T47D (cell line): ENCODE data around the gene WWTR1.
A peak's percentile ranks its signal among the peaks of the same experiment; 100 is the strongest.

Experiments
- DNase-seq, 2 experiments: peaks; one replicate each; pipeline versions ENCODE4 v3.0.0 to v3.0.0-alpha.2; 2011 to 2012; ENCODE audit warnings: low read depth in 1 of 2, low spot score in 1 of 2
- JUND ChIP-seq: IDR thresholded peaks from 2 replicates; pipeline ENCODE4 v1.6.1; 2012; ENCODE audit warnings: low read depth
- in situ Hi-C: cut with HindIII; loops from 2 replicates; pipeline ENCODE4 v1.10.0; 2016; ENCODE audit warnings: low sequenced_read_pairs, low pct_unique_long_range_greater_than_20kb

The WWTR1 gene

DNA sequence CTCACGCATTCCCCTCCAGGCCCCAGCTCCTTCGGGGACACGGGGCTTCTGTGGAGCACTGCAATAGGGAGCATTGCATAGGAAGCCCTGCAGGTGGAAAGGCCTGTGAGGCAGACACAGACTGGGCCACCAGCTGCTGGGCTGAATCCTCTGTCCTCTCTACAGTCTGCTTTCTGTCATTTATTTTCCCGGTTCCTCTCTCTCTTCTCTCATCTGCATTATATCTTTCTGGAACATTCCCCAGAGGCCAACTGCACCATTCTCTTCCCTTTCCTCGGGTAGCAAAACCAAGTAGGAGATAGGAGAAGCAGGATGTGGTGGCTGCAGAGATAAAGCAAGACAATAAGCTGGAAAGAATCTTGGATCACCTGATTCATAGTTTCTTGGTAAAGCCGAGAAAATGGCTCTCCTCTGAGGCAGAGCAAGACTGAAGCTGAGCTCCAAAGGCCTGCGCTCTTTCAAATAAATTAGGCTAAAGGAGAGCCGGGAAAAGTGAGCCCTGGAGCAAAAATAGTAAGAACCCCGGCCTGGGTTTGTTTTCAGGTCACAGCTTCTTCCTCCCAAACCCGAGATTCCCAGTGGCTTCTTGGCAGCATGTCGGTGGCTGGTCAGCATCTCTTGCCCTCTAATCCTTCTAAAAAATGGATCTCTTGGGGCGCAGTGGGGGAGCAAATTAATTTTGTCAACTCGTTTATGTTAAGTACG lies 178.1 kb downstream of the WWTR1 start:
- in situ Hi-C loops = no loop called here
- TF ChIP-seq JUND = no peak
- no peak for DNase-seq

DNA sequence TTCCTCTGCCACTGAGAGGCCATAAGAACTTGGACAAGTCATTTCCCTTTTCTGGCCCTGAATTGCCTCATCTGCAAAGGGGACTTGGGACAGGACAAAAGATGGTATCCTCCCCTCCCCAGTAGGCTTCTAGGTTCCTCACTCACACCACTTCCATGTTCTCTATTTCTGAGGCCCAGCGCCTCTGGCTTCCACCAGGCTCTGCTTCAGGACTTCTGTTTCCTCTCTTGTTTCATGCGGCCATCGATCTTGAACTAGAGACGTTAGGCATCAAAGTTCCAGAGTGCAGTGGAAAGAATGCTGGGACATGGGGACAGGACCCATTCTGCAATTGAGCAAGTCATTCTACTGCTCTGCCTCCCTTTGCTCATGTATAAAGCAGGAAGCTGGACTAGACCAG lies 181.6 kb downstream of the WWTR1 start:
- no peak for DNase-seq
- in situ Hi-C loops = no loop called here
- TF ChIP-seq JUND = no peak

DNA sequence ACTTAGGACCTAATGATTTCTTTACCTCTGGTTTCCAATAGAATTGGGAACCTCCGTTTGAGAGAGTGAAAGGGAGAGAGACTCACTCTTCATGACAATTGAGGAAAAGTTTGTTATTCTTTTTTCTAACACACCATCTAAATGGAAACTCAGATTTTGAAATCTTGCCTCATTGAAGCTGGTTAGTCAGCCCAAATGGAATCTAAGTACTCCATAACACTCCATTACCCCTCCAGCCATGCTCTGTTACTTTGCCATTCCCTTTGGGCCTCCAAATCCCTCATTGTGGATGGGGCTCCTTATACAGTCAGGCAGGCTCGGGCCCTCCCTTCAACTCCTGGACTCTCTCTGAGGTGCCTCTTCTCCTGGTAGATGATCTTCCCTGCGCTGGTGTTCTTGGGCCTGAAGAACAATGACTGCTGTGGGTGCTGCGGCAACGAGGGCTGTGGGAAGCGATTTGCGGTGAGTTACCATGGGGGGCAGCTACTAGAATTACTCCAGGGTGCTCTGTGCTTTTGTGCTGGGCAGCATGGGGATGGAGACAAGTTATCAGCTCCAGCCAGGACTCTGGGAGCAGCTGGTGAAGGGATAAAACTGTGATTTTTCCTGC lies 182.3 kb downstream of the WWTR1 start:
- DNase-seq = no peak
- TF ChIP-seq JUND = no peak
- in situ Hi-C loops = no loop called here

DNA sequence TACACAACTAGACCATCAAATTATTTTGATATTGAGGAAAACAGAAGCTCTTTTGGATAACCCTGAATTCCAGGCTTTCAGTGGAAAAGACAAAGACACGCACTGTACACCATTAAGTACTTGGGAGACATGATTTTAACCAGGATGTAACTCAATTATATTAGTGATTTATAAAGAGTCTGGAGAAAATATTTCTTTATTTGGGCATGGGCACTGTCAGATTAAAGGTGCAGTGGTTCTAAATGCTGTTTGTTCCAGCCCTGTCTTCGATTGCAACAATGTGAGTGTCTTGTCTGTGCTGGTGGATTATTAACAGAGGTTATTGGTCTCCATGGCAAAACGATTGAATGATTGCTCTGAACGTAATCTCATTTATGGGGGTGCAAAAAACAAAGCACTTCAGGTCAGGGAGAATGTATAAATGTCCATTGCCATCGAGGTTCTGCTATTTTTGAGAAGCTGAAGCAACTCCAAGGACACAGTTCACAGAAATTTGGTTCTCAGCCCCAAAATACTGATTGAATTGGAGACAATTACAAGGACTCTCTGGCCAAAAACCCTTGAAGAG lies 183.5 kb downstream of the WWTR1 start, which contains the start of gene TM4SF4:
Gene TM4SF4 (plus strand): TSS at position 448 of the 568 bp plus-strand sequence. CDS start 181 bp downstream, outside the sequence.
- no peak for DNase-seq
- no peak for TF ChIP-seq JUND
- in situ Hi-C loops = no loop called here

DNA sequence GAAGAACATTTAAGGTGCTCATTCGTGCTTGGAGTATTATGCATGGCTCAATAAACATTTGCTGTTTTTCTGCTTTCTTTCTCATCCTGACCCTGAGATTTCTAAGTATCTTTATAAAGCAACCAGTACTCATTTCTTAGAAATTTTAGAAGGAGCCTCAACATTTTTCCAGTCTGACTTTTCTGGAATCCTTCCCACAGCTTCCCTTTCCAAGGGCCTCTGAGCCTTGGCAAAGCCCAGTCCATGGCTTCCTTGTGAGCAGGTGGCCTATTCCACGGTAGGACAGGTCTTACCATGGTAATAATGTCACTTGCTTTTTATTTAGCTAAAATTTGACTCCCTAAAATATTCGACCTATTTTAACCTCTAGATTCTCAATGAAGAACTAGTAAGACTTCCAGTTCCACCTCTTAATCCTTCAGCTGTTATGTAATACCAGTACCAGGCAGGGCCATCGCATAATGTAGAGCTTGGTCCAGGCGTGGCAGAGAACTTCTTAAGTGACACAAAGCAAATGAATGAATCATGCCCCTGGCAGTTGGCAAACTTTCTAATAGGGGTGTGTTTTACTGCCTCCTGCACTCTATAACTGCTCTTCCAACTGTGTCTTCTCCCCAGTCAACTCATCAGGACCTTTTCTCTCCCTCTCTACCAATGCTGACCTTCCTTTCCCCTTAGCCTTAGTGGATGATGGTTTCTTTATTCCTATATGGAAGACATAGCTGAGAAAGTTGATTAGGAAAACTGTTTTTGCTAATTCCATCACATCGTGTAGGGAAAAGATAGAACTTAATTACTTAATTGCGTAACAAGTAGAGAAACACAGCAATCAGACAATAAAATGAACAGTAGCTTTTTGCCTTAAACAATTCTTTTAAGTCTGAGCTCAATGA lies 184.2 kb downstream of the WWTR1 start:
- no peak for TF ChIP-seq JUND

DNA sequence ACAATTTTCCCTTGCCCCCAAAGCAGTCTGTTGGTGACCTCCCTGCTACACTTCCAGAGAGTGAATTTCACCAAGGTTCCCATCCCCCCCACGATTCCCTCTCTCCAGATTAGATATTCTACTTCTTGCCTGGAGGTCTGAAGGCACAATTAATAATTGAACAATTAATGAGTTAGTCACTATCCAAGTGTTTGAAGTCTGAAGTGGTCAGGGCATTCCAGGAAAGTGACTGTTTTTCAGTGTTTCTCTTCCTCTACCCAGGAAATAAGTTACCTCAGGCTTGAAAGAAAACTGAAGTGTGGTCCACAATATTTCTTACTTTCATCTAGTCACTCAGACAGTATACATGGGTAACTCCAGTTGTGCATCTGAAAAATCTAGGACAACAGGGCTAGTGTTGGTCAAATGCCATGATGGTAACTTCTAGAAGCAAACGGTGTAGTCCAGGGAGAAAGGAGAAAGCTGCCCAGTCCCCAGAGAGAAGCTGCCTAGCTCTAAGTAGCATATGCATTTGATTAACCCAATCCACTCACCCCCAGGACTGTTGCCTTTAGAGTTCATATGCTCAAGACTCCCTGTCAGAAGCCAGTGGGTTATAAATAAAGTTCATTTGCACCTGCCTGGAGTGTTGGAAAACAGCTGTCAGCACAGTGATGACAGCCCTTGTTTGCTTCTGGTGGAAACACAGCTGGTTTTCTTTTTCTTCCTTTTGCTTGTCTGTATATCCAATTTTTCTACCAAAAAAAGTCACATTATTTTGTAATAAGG lies 185.6 kb downstream of the WWTR1 start:
- no peak for TF ChIP-seq JUND
- DNase-seq = no peak
- in situ Hi-C loops = no loop called here

More for the DNA sequence above, 184.2 kb downstream of the WWTR1 start:
- in situ Hi-C loops = no loop called here
- peak in 1 of 2 experiments; percentile 89 for DNase-seq

DNA sequence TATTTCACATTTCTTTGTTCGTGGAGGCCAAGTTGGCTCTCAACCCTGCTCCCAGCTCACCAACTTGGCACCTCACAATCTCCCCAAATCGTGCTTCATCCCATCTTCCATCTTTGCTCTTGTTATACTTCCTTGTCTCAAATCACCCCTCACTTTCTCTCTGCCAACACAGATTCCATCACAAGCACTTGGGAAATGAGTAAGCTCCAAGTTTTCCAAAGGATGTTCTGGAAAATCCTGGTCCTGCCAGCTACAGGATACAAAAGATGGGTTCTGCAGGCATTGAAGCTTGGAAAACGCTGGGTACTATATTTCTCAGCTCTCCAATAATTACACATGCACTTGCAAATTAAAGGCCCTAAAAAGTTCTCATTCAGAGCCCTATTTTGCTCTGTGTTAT lies 187.4 kb downstream of the WWTR1 start:
- in situ Hi-C loops = no loop called here
- DNase-seq = no peak
- TF ChIP-seq JUND = no peak

DNA sequence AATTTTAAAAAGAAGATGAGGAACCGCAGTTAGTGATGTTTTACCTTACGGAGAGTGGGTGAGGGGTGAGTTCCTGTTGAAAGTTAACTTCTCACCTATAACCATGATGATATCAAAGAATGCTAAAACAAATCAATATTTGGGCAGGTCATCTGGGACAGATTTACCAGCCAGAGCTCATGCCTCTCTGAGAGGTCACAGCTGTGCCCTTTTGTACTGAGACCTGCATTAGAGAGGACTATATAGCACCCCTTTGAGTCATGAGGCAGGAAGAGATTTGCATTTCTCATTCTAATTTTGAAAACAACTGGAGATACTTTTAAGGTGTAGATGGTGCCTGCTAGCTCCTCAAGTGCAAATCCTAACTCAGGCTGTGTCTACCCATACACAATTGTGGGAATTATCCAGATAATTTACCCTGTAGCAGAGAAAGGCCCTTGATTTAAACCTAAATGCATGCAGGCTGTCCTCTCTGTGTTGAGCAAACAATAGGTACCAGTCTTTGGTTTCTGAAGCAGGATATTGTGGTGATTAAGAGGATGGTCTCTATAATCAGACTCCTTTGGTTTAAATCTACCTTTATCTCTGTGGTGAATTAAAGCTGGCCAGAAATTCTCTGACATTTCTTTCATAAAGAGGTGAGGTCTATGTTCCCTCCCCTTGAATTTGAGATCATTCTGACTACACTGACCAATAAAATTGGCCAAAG lies 189.2 kb downstream of the WWTR1 start:
- no peak for TF ChIP-seq JUND
- in situ Hi-C loops = no loop called here
- DNase-seq = no peak
